Superior temporal gyrus (tissue), 1 donor: ENCODE data around the gene TMEM201.
A peak's percentile ranks its signal among the peaks of the same experiment; 100 is the strongest.

ENCODE experiments used
- DNase-seq: peaks from one replicate; pipeline ENCODE4 v3.0.0-alpha.2; 2016; ENCODE audit errors: extremely low spot score

Gene TMEM201

DNA sequence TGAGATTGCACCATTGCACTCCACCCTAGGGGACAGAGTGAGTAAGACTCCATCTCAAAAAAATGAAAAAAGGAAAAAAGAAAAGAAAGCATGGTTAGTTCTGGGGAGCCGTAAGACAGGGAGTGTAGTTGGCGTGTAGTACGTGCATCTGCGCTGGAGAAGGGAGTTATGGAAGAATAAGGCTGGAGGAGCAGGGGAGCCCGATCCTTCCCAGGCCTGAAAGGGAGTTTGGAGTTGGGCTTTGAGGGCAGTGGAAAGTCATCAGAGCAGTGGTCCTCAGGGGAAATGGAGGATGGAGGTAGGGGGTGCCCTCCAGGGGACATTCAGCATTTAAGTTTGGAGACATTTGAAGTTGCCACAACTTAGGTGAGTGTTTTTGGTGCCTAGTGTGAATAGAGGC is 11.3 kb upstream of the TMEM201 start:
- no peak for DNase-seq

DNA sequence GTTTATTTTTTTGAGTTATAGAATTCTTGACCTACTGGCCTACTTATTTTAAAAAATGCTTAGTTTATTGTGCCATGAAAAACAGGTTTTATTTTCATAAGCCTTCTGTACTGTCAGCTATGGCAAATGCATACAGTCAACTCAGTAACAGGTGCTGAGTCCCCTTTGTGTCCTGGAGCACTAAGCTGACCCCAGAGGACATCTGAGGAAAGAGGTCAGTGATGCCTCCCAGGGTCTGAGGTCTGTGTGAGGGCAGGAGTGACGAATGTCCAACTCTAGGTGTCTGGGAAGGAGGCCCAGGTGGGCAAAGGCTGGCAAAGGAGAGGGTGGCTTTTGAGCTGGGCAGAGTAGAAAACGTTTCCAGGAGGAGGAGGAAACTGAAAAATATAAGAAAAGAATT is 7.8 kb upstream of the TMEM201 start:
- DNase-seq: no peak

DNA sequence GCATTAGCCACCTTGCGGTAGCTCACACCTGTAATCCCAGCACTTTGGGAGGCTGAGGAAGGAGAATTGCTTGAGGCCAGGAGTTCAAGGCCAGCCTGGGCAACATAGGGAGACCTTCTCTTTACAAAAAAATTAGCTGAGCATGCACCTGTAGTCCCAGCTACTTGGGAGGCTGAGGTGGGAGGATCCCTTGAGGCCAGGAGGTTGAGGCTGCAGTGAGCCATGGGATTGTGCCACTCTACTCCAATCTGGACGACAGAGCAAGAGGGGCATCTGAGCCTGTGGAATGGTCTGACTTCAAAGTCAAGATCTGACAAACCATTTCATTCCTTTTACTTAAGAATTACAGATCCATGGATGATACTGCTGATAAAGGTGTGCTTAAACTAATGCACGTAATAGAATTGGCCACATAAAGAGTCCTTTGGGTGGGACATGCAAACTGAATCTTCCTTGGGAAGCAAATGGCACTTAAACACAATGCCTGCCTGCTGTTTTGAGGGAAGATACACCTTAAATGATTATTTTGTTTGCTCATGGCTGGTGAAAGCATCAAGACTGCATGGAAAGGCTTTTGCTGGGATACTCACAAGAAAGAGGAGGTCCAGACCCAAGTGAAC is 2.5 kb upstream of the TMEM201 start:
- no peak for DNase-seq

DNA sequence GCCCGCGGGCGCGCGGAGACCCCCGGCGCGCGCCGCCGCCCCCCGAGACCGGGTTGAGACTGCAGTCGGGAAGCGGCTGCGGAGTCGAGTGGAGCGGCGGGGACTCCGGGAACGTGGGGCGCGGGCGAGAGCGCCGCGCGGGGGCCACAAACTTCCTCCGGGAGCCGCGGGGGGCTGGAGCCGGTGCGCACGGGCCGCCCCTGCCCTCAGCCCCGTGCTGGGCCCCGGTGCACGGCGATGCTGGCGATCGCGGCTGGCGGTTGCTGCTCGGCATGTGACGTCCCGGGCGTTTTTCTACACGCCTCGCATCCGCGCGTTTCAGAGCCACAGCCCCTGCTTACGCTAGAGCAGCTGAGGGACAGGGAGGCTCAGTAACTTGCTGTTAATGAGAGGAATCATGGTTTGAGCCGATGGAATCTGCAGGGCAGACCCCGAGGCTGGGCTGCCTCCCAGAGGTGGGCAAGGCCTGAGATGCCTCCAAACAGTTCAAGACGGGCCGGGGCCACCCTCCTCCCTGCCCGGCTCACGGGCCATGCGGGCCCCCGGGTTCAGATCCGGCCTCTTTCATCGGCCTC is 520 bp downstream of the TMEM201 start:
- DNase-seq: no peak

GRCh38 chr1:9589719-9590157 is 1.0 kb downstream of the TMEM201 start:
- no peak for DNase-seq

DNA sequence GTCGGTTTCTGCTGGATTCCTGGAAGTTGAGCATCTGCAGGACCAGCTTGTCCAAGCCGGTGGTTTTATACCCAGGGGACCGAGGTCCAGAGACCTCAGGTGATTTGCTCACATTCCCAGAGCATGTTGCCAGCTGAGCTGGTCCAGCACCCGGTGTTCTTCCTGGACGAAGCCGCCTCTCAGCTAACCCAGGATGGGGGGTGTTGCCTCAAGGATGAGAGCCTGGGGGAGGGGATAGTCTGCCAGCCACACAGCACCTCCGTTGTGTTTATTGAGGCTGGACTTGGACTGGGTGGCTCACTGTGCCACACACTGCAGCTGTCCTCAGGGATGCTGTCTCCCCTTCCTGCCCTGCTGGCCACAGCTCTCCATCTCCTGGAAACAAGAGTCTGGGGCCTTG is 1.5 kb downstream of the TMEM201 start:
- no peak for DNase-seq

DNA sequence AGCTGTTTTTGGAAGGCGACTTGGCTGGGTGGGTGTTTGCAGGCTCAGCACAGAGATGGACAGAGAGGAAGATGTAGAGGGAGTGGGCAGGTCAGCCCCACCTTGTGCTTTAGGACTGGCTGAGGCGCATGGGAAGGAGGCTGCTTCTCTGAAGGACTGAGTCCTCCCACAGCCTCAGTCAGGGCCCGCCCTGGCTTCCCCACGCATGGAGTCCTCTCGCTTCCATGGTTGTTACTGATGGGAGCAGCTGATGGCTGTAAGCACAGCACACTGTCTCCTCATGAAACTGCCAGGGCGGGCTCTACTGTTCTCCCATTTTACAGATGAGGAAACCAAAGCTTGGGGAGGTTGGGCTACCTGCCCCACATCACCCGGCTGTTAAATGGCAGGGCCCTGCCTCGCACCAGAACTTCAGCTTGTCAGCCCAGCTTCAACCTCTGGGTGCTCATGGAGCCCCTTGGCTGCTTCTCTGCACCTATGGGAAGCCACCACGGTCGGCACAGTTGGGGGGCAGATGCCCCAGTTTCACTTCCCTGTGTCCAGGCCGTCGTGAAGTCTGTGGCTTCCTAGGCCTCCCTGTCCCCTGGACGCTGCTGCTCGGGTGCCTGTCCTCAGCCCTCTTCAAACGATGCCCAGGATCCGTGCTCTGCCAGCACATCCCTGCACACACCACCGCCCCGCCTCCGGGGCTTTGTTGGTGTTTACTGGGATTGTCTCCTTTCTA is 2.4 kb downstream of the TMEM201 start:
- no peak for DNase-seq

- no peak for DNase-seq
These were observed 3.2 kb downstream of the TMEM201 start for GRCh38 chr1:9591669-9592509.

- DNase-seq: no peak
These were observed 3.9 kb downstream of the TMEM201 start for GRCh38 chr1:9592510-9593075.

DNA sequence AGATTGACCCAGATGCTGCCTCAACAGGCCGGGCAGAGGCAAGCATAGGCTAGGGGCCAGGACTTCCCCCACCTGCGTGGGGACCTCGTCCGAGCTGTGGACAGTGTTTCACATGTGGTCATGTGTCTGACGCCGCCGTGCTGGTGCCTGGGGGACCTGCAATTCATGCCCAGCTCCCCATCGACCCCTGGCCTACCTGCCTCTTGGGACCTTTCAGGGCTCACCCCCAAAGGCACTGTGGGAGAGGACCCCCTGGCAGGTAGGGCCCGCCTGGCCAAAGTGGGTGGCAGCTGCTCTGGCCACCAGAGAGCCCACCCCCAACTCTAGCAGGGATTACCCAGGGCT is 4.4 kb downstream of the TMEM201 start:
- DNase-seq: no peak

GRCh38 chr1:9593492-9594465 is 5.1 kb downstream of the TMEM201 start:
- peak; percentile 34 for DNase-seq

DNA sequence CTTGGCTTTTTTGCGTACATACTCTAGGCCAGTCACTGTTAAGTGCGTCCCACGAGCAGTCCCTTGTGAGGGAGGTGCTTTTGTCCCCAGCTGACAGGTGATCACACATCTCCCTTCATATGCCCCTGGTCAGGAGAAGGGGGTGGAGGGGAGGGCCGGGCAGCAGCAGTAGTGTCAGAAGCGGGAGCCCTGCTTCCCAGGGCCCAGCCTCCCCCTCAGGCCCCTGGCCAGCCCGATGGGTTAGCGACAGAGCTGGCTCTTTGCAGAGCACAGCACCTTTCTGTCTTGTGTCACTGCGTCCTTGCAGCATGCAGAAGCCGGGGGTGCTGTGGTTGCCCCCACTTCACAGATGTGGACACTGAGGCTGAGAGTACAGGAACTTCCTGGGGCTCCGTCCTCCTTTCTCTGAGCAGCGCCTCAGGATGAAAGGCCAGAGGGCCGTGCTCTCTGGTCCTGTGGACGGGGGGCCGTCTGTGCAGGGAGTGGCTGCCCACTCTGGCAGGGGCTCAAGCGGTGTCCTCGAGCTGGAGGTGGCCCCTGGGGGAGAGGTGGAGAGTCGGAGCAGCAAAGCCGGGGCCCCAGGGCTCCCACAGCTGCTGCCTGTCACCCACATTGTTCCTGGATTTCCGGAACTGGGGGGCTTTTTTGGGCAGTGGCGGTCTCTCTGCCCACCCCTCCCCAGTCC is 5.9 kb downstream of the TMEM201 start:
- DNase-seq: no peak

- DNase-seq: no peak
These were observed 6.7 kb downstream of the TMEM201 start for GRCh38 chr1:9595156-9595967.

DNA sequence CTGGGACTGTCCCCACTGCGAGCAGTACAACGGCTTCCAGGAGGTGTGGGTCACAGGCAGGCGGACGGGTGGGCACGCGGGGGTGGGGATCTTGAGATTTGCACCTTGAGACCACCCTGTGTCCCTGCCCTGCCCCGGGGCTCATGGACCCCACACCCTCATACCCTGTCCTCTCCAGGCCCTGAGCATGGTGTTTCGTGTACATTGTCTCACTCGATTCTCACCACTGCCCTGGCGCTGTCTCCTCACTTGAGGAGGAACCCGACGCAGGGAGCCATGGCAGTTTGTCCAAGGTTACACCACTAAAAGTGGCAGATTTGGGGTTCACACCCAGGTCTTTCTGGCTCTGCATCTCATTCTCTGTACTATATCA is 7.2 kb downstream of the TMEM201 start:
- no peak for DNase-seq

DNA sequence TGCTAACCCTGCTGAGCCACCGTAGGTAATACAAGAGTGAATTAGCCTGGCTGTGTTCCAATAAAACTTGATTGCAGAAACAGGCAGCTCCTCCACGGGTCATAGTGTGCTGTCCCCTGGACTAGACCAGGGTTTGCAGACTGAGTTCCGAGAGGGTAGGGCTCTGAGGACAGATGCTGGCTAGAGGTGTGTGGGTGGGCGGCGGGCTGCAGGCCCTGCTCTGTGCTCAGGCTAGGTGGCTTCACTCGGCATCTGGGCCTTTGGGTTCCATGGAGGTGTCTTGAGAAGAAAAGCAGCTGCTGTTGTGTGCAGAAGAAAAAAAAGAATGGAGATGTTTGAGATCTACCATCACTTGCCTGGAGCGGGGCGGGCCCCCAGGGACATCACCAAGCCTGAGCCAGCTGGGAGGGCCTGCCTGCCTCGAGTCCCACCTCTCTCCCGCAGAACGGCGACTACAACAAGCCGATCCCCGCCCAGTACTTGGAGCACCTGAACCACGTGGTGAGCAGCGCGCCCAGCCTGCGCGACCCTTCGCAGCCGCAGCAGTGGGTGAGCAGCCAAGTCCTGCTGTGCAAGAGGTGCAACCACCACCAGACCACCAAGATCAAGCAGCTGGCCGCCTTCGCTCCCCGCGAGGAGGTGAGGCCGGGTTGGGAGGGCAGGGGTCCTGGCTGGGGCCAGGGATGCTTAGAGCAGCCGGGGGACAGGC is 7.9 kb downstream of the TMEM201 start:
- DNase-seq: no peak

DNA sequence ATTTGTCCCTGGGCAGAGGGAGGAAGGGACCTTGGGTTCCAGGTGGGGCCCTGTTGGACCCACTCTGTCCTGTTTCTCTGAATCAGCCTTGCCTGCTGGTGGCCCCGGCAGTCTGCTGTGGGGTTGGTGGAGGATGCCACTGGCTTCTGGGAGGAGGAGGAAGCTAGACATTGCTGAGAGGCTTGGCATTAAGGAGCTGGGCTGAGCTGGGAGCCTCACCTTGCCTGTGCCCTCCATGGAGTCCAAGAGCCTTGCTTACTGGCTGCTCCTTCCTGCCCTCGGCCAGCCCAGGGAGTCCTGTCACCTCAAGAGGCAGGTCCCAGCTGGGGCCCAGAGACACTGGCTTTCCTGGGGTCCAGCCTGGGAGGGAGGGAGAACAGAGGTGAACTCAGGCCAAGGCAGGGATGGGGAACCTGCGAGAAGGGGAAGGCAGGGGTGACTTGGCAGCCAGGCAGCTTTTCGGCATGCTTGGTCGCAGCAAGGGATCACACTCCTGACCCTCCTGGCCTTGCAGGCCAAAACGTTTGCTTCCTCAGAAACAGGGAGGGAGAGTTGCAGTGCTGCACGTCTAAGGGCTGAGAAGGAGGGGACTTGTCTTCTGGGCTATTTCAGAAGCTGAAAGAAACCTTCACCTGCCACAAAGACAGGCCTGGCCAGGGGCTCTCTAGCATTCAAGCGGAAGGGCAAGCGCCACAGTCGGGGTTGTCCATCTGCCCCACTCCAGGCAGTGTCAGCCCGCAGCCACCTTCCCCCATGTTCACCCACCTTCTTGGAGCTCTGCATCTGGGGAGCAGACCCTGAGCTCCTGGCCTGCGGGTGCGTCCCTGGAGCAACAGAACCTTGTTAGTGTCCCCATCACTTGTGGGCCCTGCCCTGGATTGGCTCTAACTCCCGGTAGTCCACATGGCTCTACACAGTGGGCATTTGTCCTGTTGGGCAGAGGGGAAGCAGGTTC is 8.9 kb downstream of the TMEM201 start:
- no peak for DNase-seq

DNA sequence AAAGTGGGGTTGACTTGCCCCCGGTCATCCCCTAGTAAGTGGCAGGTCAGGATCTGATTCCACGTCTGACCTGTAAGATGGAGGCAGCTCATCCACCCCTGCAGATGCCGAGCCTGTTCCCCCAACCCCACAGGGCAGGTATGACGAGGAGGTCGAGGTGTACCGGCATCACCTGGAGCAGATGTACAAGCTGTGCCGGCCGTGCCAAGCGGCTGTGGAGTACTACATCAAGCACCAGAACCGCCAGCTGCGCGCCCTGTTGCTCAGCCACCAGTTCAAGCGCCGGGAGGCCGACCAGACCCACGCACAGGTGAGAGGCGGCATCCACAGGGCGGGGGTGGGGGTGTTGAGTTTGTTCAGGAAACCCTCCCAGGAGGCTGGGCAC is 9.6 kb downstream of the TMEM201 start:
- DNase-seq: no peak

GRCh38 chr1:9599741-9600140 is 11.0 kb downstream of the TMEM201 start:
- DNase-seq: no peak
